HG03342 (cell line): ENCODE measurements around the gene HNRNPAB.
"Not testable (repeated sequence)": the region's sequence is repeated elsewhere in the genome, so short reads cannot be mapped to it uniquely, and the experiment has no call there.

ENCODE experiments used
- ATAC-seq: cut with Tn5 transposase; IDR thresholded peaks from one replicate; pipeline ENCODE4 v1.9.1; 2021; ENCODE audit warnings: mild to moderate bottlenecking, moderate library complexity; ENCODE audit not compliant: unreplicated experiment

The HNRNPAB gene

GRCh38 chr5:178241688-178242231, 37.4 kb downstream of the HNRNPAB start:
- ATAC-seq = no peak

GRCh38 chr5:178242416-178242815, 38.1 kb downstream of the HNRNPAB start:
- no peak for ATAC-seq

- ATAC-seq = no peak
Measured at GRCh38 chr5:178244576-178244975, 40.2 kb downstream of the HNRNPAB start.

GRCh38 chr5:178245389-178245788, 41.1 kb downstream of the HNRNPAB start:
- ATAC-seq = no peak

- no peak for ATAC-seq
Measured at GRCh38 chr5:178246624-178247279, 42.4 kb downstream of the HNRNPAB start.

- no peak for ATAC-seq
Measured at GRCh38 chr5:178247481-178248456, 43.4 kb downstream of the HNRNPAB start.

- no peak for ATAC-seq
Measured at GRCh38 chr5:178248750-178249149, 44.4 kb downstream of the HNRNPAB start.

GRCh38 chr5:178249191-178249989, 45.1 kb downstream of the HNRNPAB start:
- ATAC-seq = no peak

GRCh38 chr5:178250263-178250662, 45.9 kb downstream of the HNRNPAB start:
- ATAC-seq = no peak

GRCh38 chr5:178252258-178252657, 47.9 kb downstream of the HNRNPAB start:
- ATAC-seq = no peak

GRCh38 chr5:178253632-178254031, 49.3 kb downstream of the HNRNPAB start:
- not testable (repeated sequence) for ATAC-seq

GRCh38 chr5:178256746-178257145, 52.4 kb downstream of the HNRNPAB start:
- no peak for ATAC-seq

- no peak for ATAC-seq
Measured at GRCh38 chr5:178257650-178258049, 53.3 kb downstream of the HNRNPAB start.

- ATAC-seq = no peak
Measured at GRCh38 chr5:178259623-178260536, 55.5 kb downstream of the HNRNPAB start.
